IMR-90 (cell line): ENCODE data around the gene FNDC3A. TPM values are rescaled to one million over a fixed set of nuclear protein-coding genes. Genes with fewer than 3 reads are reported as not detected.

Experiments
- ATAC-seq: fragments of 200-7000 bp; cut with Tn5 transposase; 2 replicates; pipeline ENCODE4 v1.9.1; 2020; ENCODE audit warnings: low read depth, mild to moderate bottlenecking, moderate library complexity
- BruUV-seq: library from RNA; stranded (reverse); fragments of 400-500 nt; replicated peaks from 2 replicates; lab custom pipeline; 2021; lab: Mats Ljungman, UMichigan
- CTCF ChIA-PET: fragments of 300-600 bp; formaldehyde crosslinking; extraction: SDS; loops from one replicate; lab custom pipeline; 2021; ENCODE audit warnings: antibody characterized with exemption; lab: Yijun Ruan, JAX
- POLR2A ChIA-PET: fragments of 300-600 bp; sonication (Branson Sonifier 250); formaldehyde crosslinking; loops from one replicate; lab custom pipeline; 2022; ENCODE audit warnings: antibody characterized with exemption; ENCODE audit not compliant: unreplicated experiment; lab: Charles Lee
- DNase-seq: peaks from one replicate; pipeline ENCODE4 v3.0.0; 2013
- H2AFZ ChIP-seq: replicated peaks from 2 replicates; pipeline ENCODE3; 2013; ENCODE audit warnings: low read length, mild to moderate bottlenecking; ENCODE audit not compliant: poor library complexity
- H2AK5ac ChIP-seq: 2 replicates; pipeline ENCODE4 v1.6.1; 2013; ENCODE audit warnings: low read depth, low read length, inconsistent platforms
- H2AK9ac ChIP-seq: replicated peaks from 2 replicates; pipeline ENCODE3; 2013; ENCODE audit warnings: mild to moderate bottlenecking, low read depth, low read length, moderate library complexity; ENCODE audit not compliant: poor library complexity
- H2BK120ac ChIP-seq: 2 replicates; pipeline ENCODE4 v1.6.1; 2013; ENCODE audit warnings: low read depth, low read length, inconsistent platforms
- H2BK15ac ChIP-seq: 3 replicates; pipeline ENCODE4 v1.6.1; 2013; ENCODE audit warnings: low read depth, low read length, inconsistent platforms
- H2BK20ac ChIP-seq: 2 replicates; pipeline ENCODE4 v1.6.1; 2013; ENCODE audit warnings: low read depth, mild to moderate bottlenecking, inconsistent platforms, low read length, moderate library complexity
- H2BK5ac ChIP-seq: 2 replicates; pipeline ENCODE4 v1.6.1; 2013; ENCODE audit warnings: mild to moderate bottlenecking, low read depth, low read length, inconsistent platforms; ENCODE audit not compliant: poor library complexity, severe bottlenecking
- H3K14ac ChIP-seq: replicated peaks from 2 replicates; pipeline ENCODE4 v1.6.1; 2013; ENCODE audit warnings: low read depth, low read length, inconsistent platforms
- H3K18ac ChIP-seq: 2 replicates; pipeline ENCODE4 v1.6.1; 2013; ENCODE audit warnings: low read depth, low read length, control low read depth
- H3K23ac ChIP-seq: 2 replicates; pipeline ENCODE4 v1.6.1; 2013; ENCODE audit warnings: low read depth, low read length, inconsistent platforms
- H3K27ac ChIP-seq: 2 replicates; pipeline ENCODE4 v1.5.1; 2013; ENCODE audit warnings: mild to moderate bottlenecking, control low read depth, low read length; ENCODE audit not compliant: insufficient read depth
- H3K27me3 ChIP-seq: 2 replicates; pipeline ENCODE4 v1.6.1; 2013; ENCODE audit warnings: low read length; ENCODE audit not compliant: control insufficient read depth, insufficient read depth
- H3K36me3 ChIP-seq: 2 replicates; pipeline ENCODE4 v1.6.1; 2013; ENCODE audit warnings: low read length, mixed read lengths; ENCODE audit not compliant: control insufficient read depth, insufficient read depth
- H3K4ac ChIP-seq: 2 replicates; pipeline ENCODE4 v1.6.1; 2013; ENCODE audit warnings: low read depth, low read length, inconsistent platforms
- H3K4me1 ChIP-seq: 2 replicates; pipeline ENCODE4 v1.6.1; 2013; ENCODE audit warnings: low read length, mixed read lengths; ENCODE audit not compliant: control insufficient read depth, insufficient read depth
- H3K4me2 ChIP-seq: 2 replicates; pipeline ENCODE4 v1.6.1; 2013; ENCODE audit warnings: low read depth, mild to moderate bottlenecking, control low read depth, low read length, moderate library complexity
- H3K4me3 ChIP-seq: 2 replicates; pipeline ENCODE4 v1.5.1; 2013; ENCODE audit warnings: low read depth, mild to moderate bottlenecking, control low read depth, low read length, moderate library complexity; ENCODE audit not compliant: insufficient read depth
- H3K56ac ChIP-seq: 2 replicates; pipeline ENCODE4 v1.6.1; 2013; ENCODE audit warnings: low read length, inconsistent platforms; ENCODE audit not compliant: insufficient read depth; ENCODE audit errors: extremely low read depth
- H3K79me1 ChIP-seq, 2 experiments: 2 replicates each; pipeline ENCODE4 v1.6.1; 2013; ENCODE audit warnings: low read length in 2 of 2, inconsistent platforms in 1 of 2, low read depth in 1 of 2
- H3K9ac ChIP-seq: 2 replicates; pipeline ENCODE4 v1.6.1; 2013; ENCODE audit warnings: low read depth, low read length, control low read depth
- H3K9me1 ChIP-seq: 2 replicates; pipeline ENCODE4 v1.6.1; 2013; ENCODE audit warnings: low read length, inconsistent platforms; ENCODE audit not compliant: insufficient read depth
- H3K9me3 ChIP-seq: 2 replicates; pipeline ENCODE4 v1.6.1; 2013; ENCODE audit warnings: low read length; ENCODE audit not compliant: control insufficient read depth, insufficient read depth
- H4K20me1 ChIP-seq: 2 replicates; pipeline ENCODE4 v1.6.1; 2013; ENCODE audit warnings: low read length, inconsistent platforms; ENCODE audit not compliant: insufficient read depth
- H4K5ac ChIP-seq: 2 replicates; pipeline ENCODE4 v1.6.1; 2013; ENCODE audit warnings: mild to moderate bottlenecking, low read depth, low read length, control low read depth
- H4K8ac ChIP-seq, 2 experiments: 2 replicates each; pipeline ENCODE4 v1.6.1; 2013; ENCODE audit warnings: low read depth in 2 of 2, low read length in 2 of 2, control low read depth in 1 of 2, inconsistent platforms in 1 of 2
- H4K91ac ChIP-seq: 2 replicates; pipeline ENCODE4 v1.6.1; 2013; ENCODE audit warnings: low read depth, low read length, inconsistent platforms; ENCODE audit not compliant: insufficient read depth
- BHLHE40 ChIP-seq: fragments of 150-350 bp; IDR thresholded peaks from 2 replicates; pipeline ENCODE4 v1.6.1; 2016; ENCODE audit warnings: mild to moderate bottlenecking, low read depth, low read length
- CEBPB ChIP-seq: IDR thresholded peaks from 2 replicates; pipeline ENCODE4 v1.6.1; 2012; ENCODE audit warnings: low read depth, low read length, improper control_type of control experiment
- CHD1 ChIP-seq: IDR thresholded peaks from 2 replicates; pipeline ENCODE4 v1.6.1; 2012; ENCODE audit warnings: low read depth, low read length, improper control_type of control experiment
- FOS ChIP-seq: fragments of 150-350 bp; IDR thresholded peaks from 2 replicates; pipeline ENCODE4 v1.6.1; 2016; ENCODE audit warnings: low read depth, low read length
- MAFK ChIP-seq: IDR thresholded peaks from 2 replicates; pipeline ENCODE4 v1.6.1; 2012; ENCODE audit warnings: low read depth, low read length, improper control_type of control experiment
- MAZ ChIP-seq: IDR thresholded peaks from 2 replicates; pipeline ENCODE4 v1.6.1; 2012; ENCODE audit warnings: low read depth, mild to moderate bottlenecking, low read length, improper control_type of control experiment, moderate library complexity, borderline replicate concordance
- MXI1 ChIP-seq: IDR thresholded peaks from 2 replicates; pipeline ENCODE4 v1.6.1; 2012; ENCODE audit warnings: low read depth, mild to moderate bottlenecking, low read length, moderate library complexity, borderline replicate concordance
- NFE2L2 ChIP-seq: fragments of 150-350 bp; IDR thresholded peaks from 2 replicates; pipeline ENCODE4 v1.6.1; 2016; ENCODE audit warnings: low read depth, mild to moderate bottlenecking, low read length
- POLR2A ChIP-seq: IDR thresholded peaks from 2 replicates; pipeline ENCODE4 v1.6.1; 2012; ENCODE audit warnings: mild to moderate bottlenecking, low read depth, low read length
- RAD21 ChIP-seq: IDR thresholded peaks from 2 replicates; pipeline ENCODE4 v1.6.1; 2012; ENCODE audit warnings: low read length, improper control_type of control experiment
- RCOR1 ChIP-seq: IDR thresholded peaks from 2 replicates; pipeline ENCODE4 v1.6.1; 2012; ENCODE audit warnings: mild to moderate bottlenecking, low read length, improper control_type of control experiment; ENCODE audit not compliant: insufficient replicate concordance
- RFX5 ChIP-seq: IDR thresholded peaks from 2 replicates; pipeline ENCODE4 v1.8.0; 2012; ENCODE audit warnings: low read depth, mild to moderate bottlenecking, low read length, moderate library complexity
- SMC3 ChIP-seq: fragments of 150-350 bp; IDR thresholded peaks from 2 replicates; pipeline ENCODE4 v1.6.1; 2016; ENCODE audit warnings: low read depth, mild to moderate bottlenecking, antibody characterized with exemption, low read length, moderate library complexity
- dilution Hi-C: fragments of 300-500 bp; cut with HindIII; formaldehyde crosslinking; loops from one replicate; pipeline ENCODE4 v1.14.3; 2018; ENCODE audit warnings: low sequenced_read_pairs; ENCODE audit not compliant: unreplicated experiment
- in situ Hi-C: fragments of 300-500 bp; cut with MboI; formaldehyde crosslinking; loops from 3 replicates; pipeline ENCODE4 v1.14.3; 2019; ENCODE audit warnings: low sequenced_read_pairs, inconsistent platforms, mixed read lengths
- intact Hi-C: fragments of 100-400 bp; cut with micrococcal nuclease; formaldehyde crosslinking; loops from 2 replicates; pipeline ENCODE4 v1.10.0; 2022
- polyA plus RNA-seq, 3 experiments: library from polyadenylated mRNA; depleted of rRNA; stranded (reverse); fragments of >200 nt; gene quantifications; 2 replicates each; pipeline ENCODE4 v1.2.3, GENCODE V29; 2012; ENCODE audit warnings: low replicate concordance in 1 of 3
- total RNA-seq: library from RNA; depleted of rRNA; stranded (reverse); fragments of >200 nt; gene quantifications from 2 replicates; pipeline ENCODE4 v1.2.3, GENCODE V29; 2012
- TF ChIP-seq, protein P1 (sequence below): conservative IDR thresholded peaks from 2 replicates; pipeline ENCODE4 v1.5.1; 2012; ENCODE audit warnings: mild to moderate bottlenecking, low read depth, low read length, improper control_type of control experiment
- TF ChIP-seq, protein P2 (sequence below): fragments of 150-350 bp; IDR thresholded peaks from 2 replicates; pipeline ENCODE4 v1.6.1; 2016; ENCODE audit warnings: low read depth, mild to moderate bottlenecking, low read length, moderate library complexity, borderline replicate concordance
- TF ChIP-seq, protein P3 (sequence below): fragments of 150-350 bp; IDR thresholded peaks from 2 replicates; pipeline ENCODE4 v1.6.1; 2017; ENCODE audit warnings: mild to moderate bottlenecking, antibody characterized with exemption, low read length, low read depth

Gene FNDC3A
- total and polyA plus RNA-seq, 2 of the 4 experiments (the other 2 are of a cell fraction), result 29.2 to 60.4 TPM

DNA sequence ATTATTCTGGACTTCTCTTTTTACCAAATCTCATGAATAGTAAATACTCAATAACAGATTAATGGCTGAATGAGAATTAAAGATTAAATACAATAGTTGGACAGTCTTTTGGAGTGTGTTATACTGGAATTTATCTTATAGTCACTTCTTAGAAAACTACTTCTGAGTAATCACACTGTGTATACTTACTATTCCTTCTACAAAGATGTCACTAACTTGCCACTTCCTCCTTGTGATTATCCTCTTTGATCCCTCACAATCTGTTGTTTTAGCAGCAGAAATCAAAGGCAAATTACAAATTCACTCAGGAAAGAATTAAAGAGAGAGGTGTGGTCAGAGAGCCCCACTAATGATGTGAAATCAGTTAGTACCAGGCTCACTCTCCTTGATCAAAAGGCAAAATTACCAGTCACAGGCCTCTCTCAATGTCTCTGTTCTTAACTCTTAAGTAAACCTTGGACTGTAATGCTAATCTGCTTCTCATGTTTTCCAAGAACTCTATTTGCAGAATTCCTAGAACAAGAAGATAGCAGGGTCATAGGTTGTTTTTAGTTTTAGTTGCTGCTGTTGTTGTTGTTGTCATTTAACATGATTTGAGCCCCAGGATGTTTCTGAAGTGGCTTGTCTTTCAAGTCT is 37.3 kb upstream of the FNDC3A start:
- intact Hi-C loops, result loop anchor here (5.0 kb wide), 1 partner anchor 36 kb away; no protein-coding TSS in a partner anchor
- no peaks in the 10 kb centered on the region for H3K36me3 ChIP-seq

More for the DNA sequence above, 37.3 kb upstream of the FNDC3A start:
- no TSS peak for BruUV-seq
- H3K4ac ChIP-seq, result no peak overlapping the region
- H4K8ac ChIP-seq, result no peak overlapping the region
- H2BK15ac ChIP-seq, result no peak overlapping the region
- no peak overlapping the region for H3K23ac ChIP-seq
- ChIA-PET POLR2A (no interaction called here), CTCF (no interaction called here)
- no peak overlapping the region for H3K56ac ChIP-seq
- no peak overlapping the region for H2BK120ac ChIP-seq
- no peak overlapping the region for H3K27ac ChIP-seq
- no peak overlapping the region for H2BK5ac ChIP-seq
- in situ Hi-C loops (no loop called here), dilution Hi-C loops (no loop called here)
- no peaks in the 10 kb centered on the region for H3K27me3 ChIP-seq
- H4K20me1 ChIP-seq, result no peaks in the 10 kb centered on the region
- H3K4me3 ChIP-seq, result no peak overlapping the region
- H2AFZ ChIP-seq, result no peak overlapping the region
- H3K14ac ChIP-seq, result no peak overlapping the region
- H3K9me1 ChIP-seq, result no peaks in the 10 kb centered on the region
- no peak for TF ChIP-seq BHLHE40
- no peak for TF ChIP-seq MAFK
- TF ChIP-seq SMC3, result no peak
- no peak for TF ChIP-seq FOS
- TF ChIP-seq, protein P1, sequence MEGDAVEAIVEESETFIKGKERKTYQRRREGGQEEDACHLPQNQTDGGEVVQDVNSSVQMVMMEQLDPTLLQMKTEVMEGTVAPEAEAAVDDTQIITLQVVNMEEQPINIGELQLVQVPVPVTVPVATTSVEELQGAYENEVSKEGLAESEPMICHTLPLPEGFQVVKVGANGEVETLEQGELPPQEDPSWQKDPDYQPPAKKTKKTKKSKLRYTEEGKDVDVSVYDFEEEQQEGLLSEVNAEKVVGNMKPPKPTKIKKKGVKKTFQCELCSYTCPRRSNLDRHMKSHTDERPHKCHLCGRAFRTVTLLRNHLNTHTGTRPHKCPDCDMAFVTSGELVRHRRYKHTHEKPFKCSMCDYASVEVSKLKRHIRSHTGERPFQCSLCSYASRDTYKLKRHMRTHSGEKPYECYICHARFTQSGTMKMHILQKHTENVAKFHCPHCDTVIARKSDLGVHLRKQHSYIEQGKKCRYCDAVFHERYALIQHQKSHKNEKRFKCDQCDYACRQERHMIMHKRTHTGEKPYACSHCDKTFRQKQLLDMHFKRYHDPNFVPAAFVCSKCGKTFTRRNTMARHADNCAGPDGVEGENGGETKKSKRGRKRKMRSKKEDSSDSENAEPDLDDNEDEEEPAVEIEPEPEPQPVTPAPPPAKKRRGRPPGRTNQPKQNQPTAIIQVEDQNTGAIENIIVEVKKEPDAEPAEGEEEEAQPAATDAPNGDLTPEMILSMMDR, result no peak
- TF ChIP-seq RFX5, result no peak
- no peak for TF ChIP-seq NFE2L2
- no peak for TF ChIP-seq CEBPB
- no peak for TF ChIP-seq RAD21
- no peak for TF ChIP-seq MXI1
- TF ChIP-seq RCOR1, result no peak
- TF ChIP-seq MAZ, result no peak
- no peak for TF ChIP-seq CHD1
- TF ChIP-seq, protein P2, sequence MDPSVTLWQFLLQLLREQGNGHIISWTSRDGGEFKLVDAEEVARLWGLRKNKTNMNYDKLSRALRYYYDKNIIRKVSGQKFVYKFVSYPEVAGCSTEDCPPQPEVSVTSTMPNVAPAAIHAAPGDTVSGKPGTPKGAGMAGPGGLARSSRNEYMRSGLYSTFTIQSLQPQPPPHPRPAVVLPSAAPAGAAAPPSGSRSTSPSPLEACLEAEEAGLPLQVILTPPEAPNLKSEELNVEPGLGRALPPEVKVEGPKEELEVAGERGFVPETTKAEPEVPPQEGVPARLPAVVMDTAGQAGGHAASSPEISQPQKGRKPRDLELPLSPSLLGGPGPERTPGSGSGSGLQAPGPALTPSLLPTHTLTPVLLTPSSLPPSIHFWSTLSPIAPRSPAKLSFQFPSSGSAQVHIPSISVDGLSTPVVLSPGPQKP, result no peak
- TF ChIP-seq, protein P3, sequence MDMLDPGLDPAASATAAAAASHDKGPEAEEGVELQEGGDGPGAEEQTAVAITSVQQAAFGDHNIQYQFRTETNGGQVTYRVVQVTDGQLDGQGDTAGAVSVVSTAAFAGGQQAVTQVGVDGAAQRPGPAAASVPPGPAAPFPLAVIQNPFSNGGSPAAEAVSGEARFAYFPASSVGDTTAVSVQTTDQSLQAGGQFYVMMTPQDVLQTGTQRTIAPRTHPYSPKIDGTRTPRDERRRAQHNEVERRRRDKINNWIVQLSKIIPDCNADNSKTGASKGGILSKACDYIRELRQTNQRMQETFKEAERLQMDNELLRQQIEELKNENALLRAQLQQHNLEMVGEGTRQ, result no peak
- no peak for TF ChIP-seq POLR2A
- no peak overlapping the region for H3K4me2 ChIP-seq
- no peak overlapping the region for H4K91ac ChIP-seq
- H3K79me1 ChIP-seq, result no peaks in the 10 kb centered on the region
- H3K4me1 ChIP-seq, result no peaks in the 10 kb centered on the region
- no peak overlapping the region for H3K18ac ChIP-seq
- H2BK20ac ChIP-seq, result no peak overlapping the region
- DNase-seq, result no peak
- H2AK5ac ChIP-seq, result no peak overlapping the region
- no peak overlapping the region for H4K5ac ChIP-seq
- no peaks in the 10 kb centered on the region for H3K9me3 ChIP-seq
- no peak for ATAC-seq
- no peak overlapping the region for H3K9ac ChIP-seq
- H2AK9ac ChIP-seq, result no peak overlapping the region
